A549 treated with DMSO at 1 μM for 4 hours (cell line): ENCODE data around the gene SLC29A2. TPM values are rescaled to one million over a fixed set of nuclear protein-coding genes. Genes with fewer than 3 reads are reported as not detected.

Experiments
- total RNA-seq: library from RNA; stranded (reverse); fragments of 200-300 nt; extraction: Qiagen RNA extraction; gene quantifications from 5 replicates; pipeline ENCODE4 v1.2.3, GENCODE V29; 2022; ENCODE audit warnings: low read depth

SLC29A2 gene
- 3.4 to 5.7 TPM (median 4.1 TPM) in 5 replicates for total RNA-seq

GRCh38 chr11:66371627-66372415, at the start of gene SLC29A2:
TSS of gene SLC29A2 (minus strand) at chr11:66371760. CDS start at chr11:66371591, 169 bp downstream.

GRCh38 chr11:66420671-66421476, 49.3 kb upstream of the SLC29A2 start, which contains the start of gene NPAS4:
TSS of gene NPAS4 (plus strand) at chr11:66421035. CDS start at chr11:66421180, 145 bp downstream.

GRCh38 chr11:66347425-66348276, 23.9 kb downstream of the SLC29A2 start, which contains the start of gene B4GAT1:
TSS of gene B4GAT1 (minus strand) at chr11:66347629. CDS start at chr11:66347545, 84 bp downstream.

GRCh38 chr11:66344550-66345315, 26.8 kb downstream of the SLC29A2 start, which contains the start of gene BRMS1:
TSS of gene BRMS1 (minus strand) at chr11:66345104. CDS start at chr11:66342234, 2,870 bp downstream.

GRCh38 chr11:66336234-66337102, 35.1 kb downstream of the SLC29A2 start, which contains the start of gene RIN1:
TSS of gene RIN1 (minus strand) at chr11:66336434. CDS start at chr11:66336402, 32 bp downstream.

DNA sequence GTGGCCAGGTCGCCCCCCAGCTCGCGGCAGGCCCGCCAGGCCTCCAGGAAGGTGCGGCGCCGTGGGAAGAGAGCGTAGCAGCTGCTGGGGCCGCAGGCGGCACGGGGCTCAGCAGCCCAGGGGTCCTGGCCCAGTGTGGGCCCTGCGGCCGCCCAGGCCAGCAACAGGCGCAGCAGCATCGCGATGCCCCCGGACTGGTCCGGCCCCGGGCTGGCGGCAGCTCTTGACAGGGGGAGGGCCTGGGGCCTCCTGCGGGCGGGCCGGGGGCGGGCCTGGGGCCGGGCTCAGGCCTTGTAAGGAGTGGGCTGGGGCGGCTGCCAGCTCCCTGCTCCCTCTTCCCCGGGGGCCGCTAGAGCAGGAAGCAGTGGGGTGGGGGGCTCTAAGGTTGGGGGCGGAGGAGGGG, 54.7 kb downstream of the SLC29A2 start, which contains the start of gene CD248:
Gene CD248 (minus strand): TSS at position 196 of the 403 bp plus-strand sequence. CDS start 17 bp downstream, at position 179.

Other genes with a start within 250 kb of the SLC29A2 start
- 34.8 to 48.3 TPM (median 43.1 TPM) in 5 replicates for gene KLC2, start 114.1 kb downstream of the SLC29A2 start, total RNA-seq
- gene RAB1B, start 103.1 kb downstream of the SLC29A2 start, total RNA-seq: 132 to 155 TPM (median 139 TPM) in 5 replicates
- gene CNIH2, start 93.6 kb downstream of the SLC29A2 start, total RNA-seq: 1.1 to 2.6 TPM (median 2.2 TPM) in 5 replicates
- gene YIF1A, start 82.6 kb downstream of the SLC29A2 start, total RNA-seq: 100 to 122 TPM (median 111 TPM) in 5 replicates
- 2.0 to 3.5 TPM (median 3.2 TPM) in 5 replicates for gene TMEM151A, start 79.9 kb downstream of the SLC29A2 start, total RNA-seq
- gene CD248, start 54.7 kb downstream of the SLC29A2 start, total RNA-seq: not detected in 5 replicates
- 33.9 to 45.2 TPM (median 38.2 TPM) in 5 replicates for gene RIN1, start 35.3 kb downstream of the SLC29A2 start, total RNA-seq
- gene BRMS1, start 26.7 kb downstream of the SLC29A2 start, total RNA-seq: 81.4 to 99.0 TPM (median 87.3 TPM) in 5 replicates
- 14.6 to 19.9 TPM (median 18.2 TPM) in 5 replicates for gene B4GAT1, start 24.1 kb downstream of the SLC29A2 start, total RNA-seq
- gene NPAS4, start 49.3 kb upstream of the SLC29A2 start, total RNA-seq: not detected in 5 replicates
- 87.4 to 117 TPM (median 111 TPM) in 5 replicates for gene MRPL11, start 67.1 kb upstream of the SLC29A2 start, total RNA-seq
- 5.0 to 6.4 TPM (median 5.0 TPM) in 5 replicates for gene PELI3, start 95.1 kb upstream of the SLC29A2 start, total RNA-seq
- 54.9 to 77.2 TPM (median 56.6 TPM) in 5 replicates for gene DPP3, start 108.7 kb upstream of the SLC29A2 start, total RNA-seq
- gene BBS1, start 138.9 kb upstream of the SLC29A2 start, total RNA-seq: 8.7 to 11.2 TPM (median 10.4 TPM) in 5 replicates
- gene ZDHHC24, start 174.3 kb upstream of the SLC29A2 start, total RNA-seq: 7.8 to 13.8 TPM (median 12.9 TPM) in 5 replicates
- 0.02 to 0.08 TPM (median 0.05 TPM) in 3 of 5 replicates, not detected in the others for gene ACTN3, start 175.1 kb upstream of the SLC29A2 start, total RNA-seq
- gene CTSF, start 196.8 kb upstream of the SLC29A2 start, total RNA-seq: 32.4 to 36.0 TPM (median 34.3 TPM) in 5 replicates
- 0.53 to 0.74 TPM (median 0.64 TPM) in 5 replicates for gene CCDC87, start 221.3 kb upstream of the SLC29A2 start, total RNA-seq
- 25.0 to 29.3 TPM (median 25.7 TPM) in 5 replicates for gene CCS, start 221.4 kb upstream of the SLC29A2 start, total RNA-seq
- gene RBM14, start 244.9 kb upstream of the SLC29A2 start, total RNA-seq: 66.4 to 87.4 TPM (median 70.9 TPM) in 5 replicates